ENCODE data around the gene IL5. TPM values are rescaled to one million over a fixed set of nuclear protein-coding genes. Genes with fewer than 3 reads are reported as not detected.
"Not testable (repeated sequence)": the region's sequence is repeated elsewhere in the genome, so short reads cannot be mapped to it uniquely, and the experiment has no call there.

IL5 gene
- total RNA-seq, 1 experiment from 2014 or later = not detected

GRCh38 chr5:132530946-132531345 lies 12.4 kb downstream of the IL5 start:
- DNase-seq (ENCODE audit: low spot score) = no peak

- no peak for DNase-seq (ENCODE audit: low spot score)
Observed at GRCh38 chr5:132528866-132529634, 14.3 kb downstream of the IL5 start.

GRCh38 chr5:132528021-132528420 lies 15.3 kb downstream of the IL5 start:
- DNase-seq (ENCODE audit: low spot score) = no peak

- DNase-seq (ENCODE audit: low spot score) = no peak
Observed at GRCh38 chr5:132526974-132527564, 16.3 kb downstream of the IL5 start.

GRCh38 chr5:132526290-132526973 lies 16.9 kb downstream of the IL5 start:
- DNase-seq (ENCODE audit: low spot score) = no peak

GRCh38 chr5:132525299-132525724 lies 18.0 kb downstream of the IL5 start:
- no peak for DNase-seq (ENCODE audit: low spot score)

GRCh38 chr5:132524877-132525276 lies 18.4 kb downstream of the IL5 start:
- not testable (repeated sequence) for DNase-seq (ENCODE audit: low spot score)

GRCh38 chr5:132522067-132522466 lies 21.3 kb downstream of the IL5 start:
- DNase-seq (ENCODE audit: low spot score) = not testable (repeated sequence)

- DNase-seq (ENCODE audit: low spot score) = not testable (repeated sequence)
Observed at GRCh38 chr5:132513618-132514336, 29.5 kb downstream of the IL5 start.

GRCh38 chr5:132510076-132510475 lies 33.2 kb downstream of the IL5 start:
- DNase-seq (ENCODE audit: low spot score) = no peak

- DNase-seq (ENCODE audit: low spot score) = peak; percentile 97
Observed at GRCh38 chr5:132506094-132506692, 37.1 kb downstream of the IL5 start.

- DNase-seq (ENCODE audit: low spot score) = peak; percentile 10
Observed at GRCh38 chr5:132505641-132506040, 37.7 kb downstream of the IL5 start.

GRCh38 chr5:132504746-132505145 lies 38.6 kb downstream of the IL5 start:
- DNase-seq (ENCODE audit: low spot score) = no peak

GRCh38 chr5:132503244-132503643 lies 40.1 kb downstream of the IL5 start:
- DNase-seq (ENCODE audit: low spot score) = no peak

- peak; percentile 13 for DNase-seq (ENCODE audit: low spot score)
Observed at GRCh38 chr5:132501961-132502931, 41.1 kb downstream of the IL5 start.

GRCh38 chr5:132501629-132501956 lies 41.7 kb downstream of the IL5 start:
- no peak for DNase-seq (ENCODE audit: low spot score)

- peak; percentile 77 for DNase-seq (ENCODE audit: low spot score)
Observed at GRCh38 chr5:132500931-132501628, 42.2 kb downstream of the IL5 start.

GRCh38 chr5:132500244-132500930 lies 42.9 kb downstream of the IL5 start:
- DNase-seq (ENCODE audit: low spot score) = peak; percentile 10

Data from H4 (cell line).